T47D (cell line): ENCODE results near the gene HOXC11.

Source experiments
- DNase-seq, 2 experiments: peaks; one replicate each; pipeline versions ENCODE4 v3.0.0 to v3.0.0-alpha.2; 2011 to 2012; ENCODE audit warnings: low read depth in 1 of 2, low spot score in 1 of 2
- JUND ChIP-seq: IDR thresholded peaks from 2 replicates; pipeline ENCODE4 v1.6.1; 2012; ENCODE audit warnings: low read depth
- in situ Hi-C: cut with HindIII; loops from 2 replicates; pipeline ENCODE4 v1.10.0; 2016; ENCODE audit warnings: low sequenced_read_pairs, low pct_unique_long_range_greater_than_20kb

Gene HOXC11

GRCh38 chr12:53975064-53975471 lies 2.1 kb downstream of the HOXC11 start:
- no peak for DNase-seq
- in situ Hi-C loops = no loop called here

GRCh38 chr12:53975479-53976152 lies 2.7 kb downstream of the HOXC11 start:
- TF ChIP-seq JUND = no peak
- peak in 1 of 2 experiments; percentile 84 for DNase-seq
- in situ Hi-C loops = no loop called here

More at GRCh38 chr12:53975064-53975471, 2.1 kb downstream of the HOXC11 start:
- TF ChIP-seq JUND = no peak

DNA sequence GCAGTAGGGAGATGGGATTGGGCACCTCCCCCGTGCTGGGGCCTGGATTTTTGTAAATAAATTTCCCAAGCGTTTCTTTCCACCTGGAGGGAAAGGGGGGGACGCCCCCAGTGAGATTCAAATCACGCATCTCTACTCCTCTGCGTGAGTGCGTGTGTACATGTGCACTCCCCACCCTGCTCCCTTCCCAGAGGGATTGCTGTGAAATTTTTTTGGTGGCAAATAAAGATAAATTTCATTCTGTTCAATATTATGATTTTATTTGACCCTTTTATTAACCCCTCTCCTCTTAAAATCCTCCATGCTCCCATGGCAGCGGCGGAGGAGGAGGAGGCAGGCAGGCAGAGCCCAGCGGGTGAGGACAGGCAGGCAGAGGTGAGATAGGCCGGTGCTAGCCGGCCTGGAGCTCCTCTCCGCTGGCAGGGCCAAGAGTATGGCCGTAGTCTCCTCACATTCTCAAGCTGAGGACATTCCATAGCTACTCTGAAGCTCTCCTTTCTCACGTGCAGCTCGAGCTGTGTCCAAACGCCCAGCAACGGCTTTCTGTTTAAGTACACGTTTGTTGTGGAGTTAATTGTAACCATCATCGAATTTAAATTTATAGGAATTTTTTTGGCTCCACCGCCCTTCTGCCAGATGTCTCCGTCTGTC lies 3.4 kb downstream of the HOXC11 start:
- peak in 1 of 2 experiments; percentile 73 for DNase-seq
- no peak for TF ChIP-seq JUND
- in situ Hi-C loops = no loop called here

DNA sequence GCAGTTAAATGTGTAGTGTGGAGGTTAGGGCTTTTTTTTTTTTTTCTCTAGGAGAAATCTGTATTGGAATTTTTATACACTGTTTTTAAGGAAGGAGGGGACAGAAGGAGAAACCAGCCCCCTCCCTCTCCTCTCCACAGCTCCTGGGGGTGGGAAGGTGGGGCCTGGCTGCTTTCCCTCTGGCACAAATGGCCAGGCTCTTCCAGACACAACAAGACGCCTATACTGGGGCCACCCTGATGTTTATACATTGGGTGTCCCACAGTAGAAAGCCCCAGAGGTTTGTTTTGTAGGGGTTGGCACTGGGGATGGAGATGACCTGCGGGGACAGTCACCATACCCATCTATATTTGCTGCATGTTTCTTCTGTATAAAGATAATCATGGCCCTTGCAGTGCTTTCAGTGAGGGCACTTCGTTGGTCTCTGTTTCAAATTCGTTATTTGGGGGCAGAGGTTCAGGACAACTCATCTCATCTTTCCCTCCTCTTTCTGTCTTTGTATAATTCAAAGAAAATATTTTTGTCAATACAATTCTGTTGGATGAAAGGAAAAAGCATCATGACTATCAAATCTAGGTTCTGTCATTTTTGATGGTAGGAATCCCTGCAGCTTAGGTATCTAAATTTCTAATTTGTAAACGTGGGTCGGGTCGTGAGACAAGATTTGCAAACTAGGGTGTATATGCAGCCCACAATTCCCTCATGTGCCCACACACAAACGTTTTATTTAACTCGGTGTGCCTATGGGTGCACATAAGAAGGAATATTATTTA lies 4.1 kb downstream of the HOXC11 start:
- no peak for TF ChIP-seq JUND
- in situ Hi-C loops = no loop called here
- no peak for DNase-seq

DNA sequence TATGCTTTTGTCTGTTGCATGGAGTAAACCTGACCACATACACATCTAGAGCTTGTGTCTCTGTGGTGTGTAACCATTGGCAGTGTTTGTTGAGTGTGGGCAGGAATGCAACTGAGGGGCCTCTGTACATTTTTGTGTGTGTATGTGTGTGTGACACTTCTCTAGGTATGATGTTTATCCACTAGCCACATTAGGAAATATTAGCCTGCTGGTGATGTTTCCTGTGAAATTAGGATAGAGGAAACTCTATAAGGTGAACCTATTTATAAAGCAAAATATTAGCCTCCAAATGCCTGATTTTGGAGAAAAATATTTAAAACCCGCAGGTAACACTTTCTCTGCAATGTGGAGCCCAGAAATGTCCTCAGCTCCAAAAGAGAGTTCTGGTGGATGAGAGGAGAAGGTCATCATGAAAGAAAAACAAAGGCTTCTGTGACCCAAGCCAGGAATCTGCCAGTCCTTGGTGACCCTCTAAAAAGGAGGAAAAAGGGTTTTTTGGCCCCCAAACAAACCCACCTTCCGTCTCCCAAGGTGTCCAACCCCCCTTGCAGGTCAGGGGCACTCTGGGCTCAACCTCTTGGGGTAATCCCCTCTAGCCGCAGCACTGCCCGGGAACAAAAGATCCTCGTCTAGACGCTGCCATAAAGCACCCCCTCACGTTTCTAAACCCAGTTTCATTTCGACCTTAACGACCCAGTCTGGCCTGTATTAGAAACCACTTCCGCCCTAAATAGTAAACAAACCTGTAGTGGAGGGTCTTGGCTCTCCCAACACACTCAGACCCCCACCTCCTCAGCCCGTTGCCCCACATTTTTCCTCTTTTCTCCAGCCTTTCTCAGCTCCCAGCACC lies 4.9 kb downstream of the HOXC11 start:
- no peak for DNase-seq
- in situ Hi-C loops = no loop called here

GRCh38 chr12:53978477-53979356 lies 5.8 kb downstream of the HOXC11 start:
- no peak for TF ChIP-seq JUND
- peak in 1 of 2 experiments; percentile 91 for DNase-seq
- in situ Hi-C loops = no loop called here

More for the DNA sequence above, 4.9 kb downstream of the HOXC11 start:
- TF ChIP-seq JUND = no peak

GRCh38 chr12:53980104-53980801 lies 7.3 kb downstream of the HOXC11 start:
- DNase-seq = peak in 1 of 2 experiments; percentile 72
- in situ Hi-C loops = no loop called here
- no peak for TF ChIP-seq JUND

DNA sequence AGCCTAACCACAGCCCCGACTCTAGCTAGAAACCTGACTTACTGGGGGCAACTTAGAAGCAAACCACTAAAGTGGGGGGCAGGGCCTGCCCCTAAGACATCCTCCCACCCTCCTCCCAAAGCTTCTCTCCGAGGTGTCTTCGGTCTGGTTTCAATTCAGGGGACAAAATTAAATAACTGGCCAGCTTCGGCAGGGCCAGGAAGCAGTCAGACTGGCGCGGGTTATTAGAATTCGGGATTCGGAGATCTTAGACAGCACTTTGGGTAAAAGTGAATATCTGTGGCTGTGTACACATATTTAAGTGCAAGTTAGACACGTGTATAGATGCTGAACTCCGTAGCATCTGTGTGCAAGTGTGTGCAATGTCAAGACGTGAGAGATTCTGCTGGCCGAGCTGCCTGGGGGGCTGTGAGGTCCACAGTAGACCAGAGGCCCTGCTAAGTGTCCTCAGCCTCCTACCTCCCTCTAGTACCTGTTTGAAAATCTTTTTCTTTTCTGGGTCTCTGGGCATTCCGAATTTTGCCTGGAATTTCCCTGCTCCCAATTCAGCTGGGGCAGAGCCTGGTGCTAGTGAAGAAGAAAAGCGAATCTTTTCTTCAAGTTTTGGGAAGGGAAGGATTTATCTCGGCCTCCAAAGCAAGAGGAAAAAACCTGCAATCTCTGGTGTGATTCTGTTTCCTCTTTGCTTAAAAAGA lies 8.0 kb downstream of the HOXC11 start:
- TF ChIP-seq JUND = no peak; the same call in 1 of the 2 replicates
- in situ Hi-C loops = no loop called here
- no peak for DNase-seq

GRCh38 chr12:53981634-53982565 lies 9.0 kb downstream of the HOXC11 start:
- in situ Hi-C loops = no loop called here
- peak in 1 of 2 experiments; percentile 77 for DNase-seq
- TF ChIP-seq JUND = no peak
